Fibroblast of lung (primary cell): ENCODE data around the gene PRMT3. TPM values are rescaled to one million over a fixed set of nuclear protein-coding genes. Genes with fewer than 3 reads are reported as not detected.

ENCODE experiments used
- DNase-seq, 2 donors: peaks; one replicate each; pipeline versions ENCODE4 v3.0.0 to v3.0.0-alpha.2; 2010; ENCODE audit warnings: low read depth in 2 of 2
- H2AFZ ChIP-seq: 2 replicates; pipeline ENCODE4 v1.5.1; 2012; ENCODE audit warnings: low read length, control low read depth, inconsistent platforms
- H3K27ac ChIP-seq: 2 replicates; pipeline ENCODE4 v1.5.1; 2011; ENCODE audit warnings: low read length, control low read depth; ENCODE audit not compliant: insufficient read depth
- H3K27me3 ChIP-seq: 2 replicates; pipeline ENCODE4 v1.5.1; 2011; ENCODE audit warnings: mild to moderate bottlenecking, low read length; ENCODE audit not compliant: control insufficient read depth, insufficient read depth
- H3K36me3 ChIP-seq: 2 replicates; pipeline ENCODE4 v1.5.1; 2011; ENCODE audit warnings: low read length; ENCODE audit not compliant: control insufficient read depth, insufficient read depth
- H3K4me1 ChIP-seq: 2 replicates; pipeline ENCODE4 v1.5.1; 2011; ENCODE audit warnings: low read length; ENCODE audit not compliant: control insufficient read depth, insufficient read depth; ENCODE audit errors: extremely low read depth
- H3K4me2 ChIP-seq: 2 replicates; pipeline ENCODE4 v1.5.1; 2011; ENCODE audit warnings: low read length, control low read depth; ENCODE audit not compliant: insufficient read depth; ENCODE audit errors: extremely low read depth
- H3K4me3 ChIP-seq, 4 experiments: fragments of 200-600 bp in 1 of 4; sonication (generic) in 1 of 4; replicated peaks in 1 of 4; 2 replicates each; pipeline ENCODE4 v1.5.1; 2011 to 2016; ENCODE audit warnings: low read length in 4 of 4, low read depth in 3 of 4, mild to moderate bottlenecking in 3 of 4, control low read depth in 2 of 4, inconsistent platforms in 1 of 4, mixed read lengths in 1 of 4; ENCODE audit not compliant: insufficient read depth in 1 of 4; ENCODE audit errors: control extremely low read depth in 1 of 4
- H3K79me2 ChIP-seq: 2 replicates; pipeline ENCODE4 v1.5.1; 2012; ENCODE audit warnings: mild to moderate bottlenecking, low read length, inconsistent platforms; ENCODE audit not compliant: control insufficient read depth, insufficient read depth
- H3K9ac ChIP-seq: 2 replicates; pipeline ENCODE4 v1.5.1; 2011; ENCODE audit warnings: mild to moderate bottlenecking, low read length, control low read depth; ENCODE audit not compliant: insufficient read depth
- H3K9me3 ChIP-seq: 2 replicates; pipeline ENCODE4 v1.5.1; 2012; ENCODE audit warnings: low read depth, low read length; ENCODE audit not compliant: control insufficient read depth, insufficient read depth
- H4K20me1 ChIP-seq: 2 replicates; pipeline ENCODE4 v1.5.1; 2011; ENCODE audit warnings: low read length; ENCODE audit not compliant: control insufficient read depth, insufficient read depth; ENCODE audit errors: extremely low read depth
- CTCF ChIP-seq, 2 donors: IDR thresholded peaks in 1 of 2; conservative IDR thresholded peaks in 1 of 2; 1 replicate in 1 of 2; 2 replicates in 1 of 2; pipeline ENCODE4 v1.5.1; 2011 to 2012; ENCODE audit warnings: low read length in 2 of 2, control low read depth in 1 of 2, inconsistent platforms in 1 of 2, low read depth in 1 of 2, mild to moderate bottlenecking in 1 of 2
- EZH2 ChIP-seq: IDR thresholded peaks from 2 replicates; pipeline ENCODE4 v1.5.1; 2012; ENCODE audit warnings: low read length, control low read depth, mild to moderate bottlenecking; ENCODE audit errors: missing control alignments
- polyA plus RNA-seq, 2 donors: library from polyadenylated mRNA; depleted of rRNA in 1 of 2; stranded (reverse) in 1 of 2; unstranded in 1 of 2; fragments of >200 nt; gene quantifications; 2 replicates each; pipeline ENCODE4 v1.2.1, GENCODE V29; 2011 to 2012; ENCODE audit warnings: missing spikeins in 1 of 2
- total RNA-seq: library from RNA; depleted of rRNA; stranded (reverse); fragments of >200 nt; gene quantifications from 2 replicates; pipeline ENCODE4 v1.2.1, GENCODE V29; 2014

The PRMT3 gene
- total and polyA plus RNA-seq, 2 donors (not counting 1 experiment from before 2014, with no cell fraction given) = 13.0 to 14.2 TPM

- no peaks in the 10 kb centered on the region for H4K20me1 ChIP-seq
- H3K9ac ChIP-seq = no peak overlapping the region
- H3K4me3 ChIP-seq = no peak overlapping the region
- no peak overlapping the region for H3K27ac ChIP-seq
- no peaks in the 10 kb centered on the region for H3K79me2 ChIP-seq
- no peaks in the 10 kb centered on the region for H3K27me3 ChIP-seq
- no peak overlapping the region for H3K4me2 ChIP-seq
- TF ChIP-seq EZH2 = no peak
- no peak for TF ChIP-seq CTCF (conservative IDR thresholded peaks at IDR 0.05 in 1 of 2, IDR thresholded peaks at IDR 0.05 in 1 of 2; ENCODE audit: low read depth in 1 of 2, low read length in 2 of 2)
- no peaks in the 10 kb centered on the region for H3K36me3 ChIP-seq
- no peak overlapping the region for H2AFZ ChIP-seq
- DNase-seq = no peak
- H3K9me3 ChIP-seq = no peaks in the 10 kb centered on the region
- no peaks in the 10 kb centered on the region for H3K4me1 ChIP-seq
Observed at GRCh38 chr11:20372081-20372626, 15.4 kb upstream of the PRMT3 start.

DNA sequence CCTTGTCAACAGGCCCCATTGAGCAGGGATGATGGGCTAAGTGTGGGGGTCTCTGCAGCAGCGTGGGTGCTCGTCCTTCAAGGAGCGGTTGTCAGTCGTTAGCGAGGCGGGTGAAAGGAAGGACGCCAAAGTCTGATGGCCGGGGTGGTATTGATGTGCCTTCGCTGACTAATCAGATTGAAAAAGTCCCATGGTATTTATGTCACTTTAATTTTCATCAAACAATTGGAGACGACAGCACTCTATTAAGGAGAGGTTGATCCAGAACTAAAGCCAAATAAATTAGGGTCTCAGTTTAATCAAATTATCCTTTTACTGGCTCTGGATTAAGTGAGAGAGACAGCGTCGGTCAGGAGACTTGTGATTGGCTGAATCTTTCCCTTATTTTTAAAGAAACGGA, 14.4 kb upstream of the PRMT3 start:
- no peaks in the 10 kb centered on the region for H3K79me2 ChIP-seq

DNA sequence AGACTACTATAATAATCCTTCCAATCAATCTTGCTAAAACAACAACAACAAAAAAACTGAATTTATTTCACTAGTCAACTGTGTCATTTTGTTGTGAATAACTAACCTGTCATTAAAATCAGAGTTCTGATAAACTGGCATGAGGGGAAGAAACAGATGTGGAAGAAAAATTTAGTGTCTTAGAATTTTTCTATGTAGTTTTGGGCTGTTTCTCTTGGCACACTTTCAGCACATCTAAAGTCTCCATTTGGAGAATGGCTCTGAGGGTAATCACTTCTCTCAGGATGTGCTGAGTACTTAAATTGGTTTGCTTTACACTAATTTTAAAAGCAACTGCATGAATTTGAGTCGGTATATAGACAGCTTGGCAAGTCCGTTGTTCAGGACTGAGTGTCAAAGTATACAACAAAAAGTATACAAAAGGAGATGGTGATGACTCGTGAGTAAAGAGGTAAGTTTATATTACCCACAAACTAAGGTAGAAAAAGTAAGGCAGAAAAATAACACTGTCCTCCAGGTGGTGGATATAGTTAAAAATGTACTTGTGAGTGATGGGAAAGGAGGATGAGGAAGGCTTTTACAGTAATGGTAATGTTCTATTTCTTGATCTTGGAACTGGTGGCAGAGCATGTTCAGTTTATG, 13.8 kb upstream of the PRMT3 start:
- DNase-seq = no peak

More for the DNA sequence above, 14.4 kb upstream of the PRMT3 start:
- H3K9ac ChIP-seq = no peak overlapping the region
- no peak overlapping the region for H3K27ac ChIP-seq
- no peaks in the 10 kb centered on the region for H3K9me3 ChIP-seq
- DNase-seq = no peak
- H3K36me3 ChIP-seq = no peaks in the 10 kb centered on the region
- no peak overlapping the region for H3K4me2 ChIP-seq
- H4K20me1 ChIP-seq = no peaks in the 10 kb centered on the region
- no peak overlapping the region for H3K4me3 ChIP-seq
- no peak overlapping the region for H2AFZ ChIP-seq
- no peaks in the 10 kb centered on the region for H3K4me1 ChIP-seq
- no peaks in the 10 kb centered on the region for H3K27me3 ChIP-seq
- no peak for TF ChIP-seq CTCF (conservative IDR thresholded peaks at IDR 0.05 in 1 of 2, IDR thresholded peaks at IDR 0.05 in 1 of 2; ENCODE audit: low read depth in 1 of 2, low read length in 2 of 2)
- no peak for TF ChIP-seq EZH2

More for the DNA sequence above, 13.8 kb upstream of the PRMT3 start:
- Histone ChIP-seq H3K4me3 (no peak overlapping the region), H3K27me3 (no peaks in the 10 kb centered on the region), H3K36me3 (no peaks in the 10 kb centered on the region), H3K79me2 (no peaks in the 10 kb centered on the region), H2AFZ (no peak overlapping the region), H3K9me3 (no peaks in the 10 kb centered on the region), H3K27ac (no peak overlapping the region), H3K4me2 (no peak overlapping the region), H4K20me1 (no peaks in the 10 kb centered on the region), H3K9ac (no peak overlapping the region), H3K4me1 (no peaks in the 10 kb centered on the region)
- TF ChIP-seq CTCF (conservative IDR thresholded peaks at IDR 0.05 in 1 of 2, IDR thresholded peaks at IDR 0.05 in 1 of 2; ENCODE audit: low read depth in 1 of 2, low read length in 2 of 2) = no peak
- TF ChIP-seq EZH2 = no peak
